Endothelial cell of umbilical vein (primary cell): ENCODE data around the gene SIX5. TPM values are rescaled to one million over a fixed set of nuclear protein-coding genes. Genes with fewer than 3 reads are reported as not detected.

ENCODE experiments used
- BruUV-seq: library from RNA; stranded (reverse); fragments of 400-500 nt; replicated peaks from 2 replicates; lab custom pipeline; 2021; lab: Mats Ljungman, UMichigan
- CTCF ChIA-PET: fragments of 300-600, 350-600 bp; sonication (Branson Sonifier 250); formaldehyde crosslinking; loops from one replicate; lab custom pipeline; 2021; ENCODE audit warnings: antibody characterized with exemption, inconsistent platforms; lab: Charles Lee
- POLR2A ChIA-PET: fragments of 300-600, 350-600 bp; sonication (Branson Sonifier 250); formaldehyde crosslinking; loops from one replicate; lab custom pipeline; 2021; ENCODE audit warnings: antibody characterized with exemption, inconsistent platforms; lab: Charles Lee
- DNase-seq: peaks from one replicate; pipeline ENCODE4 v3.0.0-alpha.2; 2011; ENCODE audit warnings: low read depth, low spot score
- FAIRE-seq: peaks from 2 replicates; lab custom pipeline; 2011; peaks lifted over from hg19 to GRCh38; lab: Jason Lieb, UNC
- H2AFZ ChIP-seq: 2 replicates; pipeline ENCODE4 v1.6.0; 2012; ENCODE audit warnings: low read depth, low read length, control low read depth, inconsistent platforms
- H3K27ac ChIP-seq: 2 replicates; pipeline ENCODE4 v1.5.1; 2011; ENCODE audit warnings: low read depth, mild to moderate bottlenecking, control low read depth, low read length, moderate library complexity; ENCODE audit not compliant: insufficient read depth
- H3K27me3 ChIP-seq, 2 experiments: 2 replicates each; pipeline versions ENCODE4 v1.6.0 to v1.6.1; 2011; ENCODE audit warnings: low read length in 2 of 2, mixed read lengths in 1 of 2; ENCODE audit not compliant: control insufficient read depth in 2 of 2, insufficient read depth in 2 of 2
- H3K36me3 ChIP-seq, 2 experiments: 2 replicates in 1 of 2; 3 replicates in 1 of 2; pipeline ENCODE4 v1.5.1; 2011; ENCODE audit warnings: low read length in 2 of 2, mild to moderate bottlenecking in 1 of 2, moderate library complexity in 1 of 2; ENCODE audit not compliant: control insufficient read depth in 2 of 2, insufficient read depth in 2 of 2; ENCODE audit errors: extremely low read depth in 1 of 2
- H3K4me1 ChIP-seq: 3 replicates; pipeline ENCODE4 v1.5.1; 2011; ENCODE audit warnings: mild to moderate bottlenecking, low read length; ENCODE audit not compliant: control insufficient read depth, insufficient read depth; ENCODE audit errors: extremely low read depth
- H3K4me2 ChIP-seq: 2 replicates; pipeline ENCODE4 v1.6.1; 2011; ENCODE audit warnings: low read length, control low read depth, mixed read lengths; ENCODE audit not compliant: insufficient read depth
- H3K4me3 ChIP-seq, 3 experiments: fragments of 200-600 bp in 1 of 3; sonication (generic), shearing (Covaris generic) in 1 of 3; replicated peaks in 1 of 3; 2 replicates each; pipeline ENCODE4 v1.5.1; 2011 to 2016; ENCODE audit warnings: control low read depth in 3 of 3, low read length in 3 of 3, mild to moderate bottlenecking in 2 of 3, inconsistent platforms in 1 of 3, low read depth in 1 of 3, moderate library complexity in 1 of 3; ENCODE audit not compliant: insufficient read depth in 1 of 3
- H3K79me2 ChIP-seq: 2 replicates; pipeline ENCODE4 v1.6.0; 2012; ENCODE audit warnings: low read length, inconsistent platforms; ENCODE audit not compliant: control insufficient read depth, insufficient read depth
- H3K9ac ChIP-seq: replicated peaks from 2 replicates; pipeline ENCODE3; 2011; ENCODE audit warnings: low read length, control low read depth; ENCODE audit not compliant: insufficient read depth; ENCODE audit errors: extremely low read depth
- H3K9me1 ChIP-seq: replicated peaks from 3 replicates; pipeline ENCODE4 v1.6.0; 2011; ENCODE audit warnings: mild to moderate bottlenecking, low read length; ENCODE audit not compliant: control insufficient read depth, insufficient read depth; ENCODE audit errors: extremely low read depth
- H3K9me3 ChIP-seq: replicated peaks from 2 replicates; pipeline ENCODE4 v1.5.1; 2012; ENCODE audit warnings: low read length, inconsistent platforms; ENCODE audit not compliant: control insufficient read depth, insufficient read depth
- H4K20me1 ChIP-seq: replicated peaks from 2 replicates; pipeline ENCODE3; 2011; ENCODE audit warnings: mild to moderate bottlenecking, low read length; ENCODE audit not compliant: control insufficient read depth, insufficient read depth; ENCODE audit errors: extremely low read depth
- CTCF ChIP-seq, 2 donors: IDR thresholded peaks; 1 replicate in 1 of 2; 2 replicates in 1 of 2; pipeline ENCODE4 v1.5.1; 2011; ENCODE audit warnings: low read length in 2 of 2, mild to moderate bottlenecking in 2 of 2, moderate library complexity in 2 of 2, control low read depth in 1 of 2, inconsistent platforms in 1 of 2, low read depth in 1 of 2; ENCODE audit not compliant: insufficient read depth in 1 of 2; ENCODE audit errors: extremely low read depth in 1 of 2
- EZH2 ChIP-seq: IDR thresholded peaks from 2 replicates; pipeline ENCODE4 v1.6.1; 2012; ENCODE audit warnings: borderline replicate concordance, low read depth, mild to moderate bottlenecking, moderate library complexity, low read length, inconsistent platforms; ENCODE audit not compliant: severe bottlenecking
- FOS ChIP-seq: IDR thresholded peaks from 2 replicates; pipeline ENCODE4 v1.6.1; 2011; ENCODE audit warnings: mild to moderate bottlenecking, low read length, moderate library complexity, borderline replicate concordance; ENCODE audit not compliant: insufficient read depth
- GATA2 ChIP-seq: IDR thresholded peaks from 2 replicates; pipeline ENCODE4 v1.7.0; 2011; ENCODE audit warnings: low read depth, mild to moderate bottlenecking, moderate library complexity, mixed read lengths, low read length; ENCODE audit not compliant: insufficient read length, insufficient read depth
- JUN ChIP-seq: IDR thresholded peaks from 2 replicates; pipeline ENCODE4 v1.6.1; 2011; ENCODE audit warnings: borderline replicate concordance, low read depth; ENCODE audit not compliant: insufficient read length, insufficient read depth
- MYC ChIP-seq: IDR thresholded peaks from one replicate; pipeline ENCODE4 v1.6.1; 2011; ENCODE audit warnings: mild to moderate bottlenecking, low read depth, low read length
- POLR2A ChIP-seq: IDR thresholded peaks from 2 replicates; pipeline ENCODE4 v1.6.1; 2012; ENCODE audit warnings: low read depth, mild to moderate bottlenecking, control low read depth, low read length
- POLR2AphosphoS5 ChIP-seq: IDR thresholded peaks from 2 replicates; pipeline ENCODE4 v1.6.1; 2012; ENCODE audit warnings: low read depth, mild to moderate bottlenecking, control low read depth, low read length, moderate library complexity; ENCODE audit not compliant: insufficient read depth
- dilution Hi-C: fragments of 300-500 bp; cut with MboI; formaldehyde crosslinking; loops from one replicate; pipeline ENCODE4 v1.15.0; 2019; ENCODE audit warnings: low sequenced_read_pairs; ENCODE audit not compliant: extremely low pct_ligation_motif_present
- intact Hi-C: fragments of 100-400 bp; cut with micrococcal nuclease; formaldehyde crosslinking; loops from one replicate; pipeline ENCODE4 v1.10.0; 2022
- polyA plus RNA-seq, 4 experiments: library from polyadenylated mRNA; depleted of rRNA in 3 of 4; stranded (reverse) in 3 of 4; unstranded in 1 of 4; fragments of >200 nt; gene quantifications; 2 replicates each; pipeline versions ENCODE4 v1.2.1 to v1.2.3, GENCODE V29; 2011 to 2012; ENCODE audit warnings: missing spikeins in 1 of 4
- total RNA-seq: library from RNA; stranded (reverse); gene quantifications from 2 replicates; pipeline ENCODE4 v1.2.3, GENCODE V29; 2021
- TF ChIP-seq, protein P1 (sequence below): IDR thresholded peaks from 2 replicates; pipeline ENCODE4 v1.6.1; 2011; ENCODE audit not compliant: insufficient read depth, insufficient read length

The SIX5 gene
- total and polyA plus RNA-seq, 2 donors (not counting 3 experiments of a cell fraction or from before 2014, with no cell fraction given) = 13.1 to 16.7 TPM

DNA sequence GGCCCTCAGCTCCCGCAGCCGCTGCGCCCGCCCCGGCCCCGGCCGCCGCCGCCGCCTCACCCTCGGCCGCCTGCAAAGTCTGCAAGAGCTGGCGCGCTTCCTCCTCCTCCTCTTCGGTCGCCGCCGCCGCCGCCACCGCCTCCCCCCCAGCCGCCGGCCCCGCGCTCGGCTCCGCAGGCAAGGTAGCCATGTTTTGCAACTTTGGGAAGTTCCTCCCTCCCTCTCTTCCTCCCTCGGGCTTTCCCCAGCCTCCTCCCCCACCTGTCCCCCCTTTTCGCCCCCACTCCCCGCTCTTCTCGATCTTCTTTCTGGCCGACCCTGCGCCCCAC lies 433 bp downstream of the SIX5 start:
- peaks cover 0 to 3% of the 10 kb centered on the region in 2 experiments for H3K36me3 ChIP-seq
- H3K9me3 ChIP-seq = no peaks in the 10 kb centered on the region
- no peak for DNase-seq
- H3K27ac ChIP-seq = peak overlapping the region; percentile 71
- dilution Hi-C loops (no loop called here), intact Hi-C loops (no loop called here)
- no peaks in the 10 kb centered on the region for H4K20me1 ChIP-seq
- peak overlapping the region; percentile 77 for H3K9ac ChIP-seq
- POLR2A ChIA-PET = interaction anchor here (0.8 to 2.4 kb wide), 6 partner anchors 11 to 283 kb away, joined by 3 to 24 read pairs (median 8); partner anchors contain the start of genes DMWD, FBXO46 and QPCTL
- FAIRE-seq = peak; percentile 12
- H3K4me3 ChIP-seq = peak overlapping the region; percentile 81 to 92 (median 82)
- H3K4me2 ChIP-seq = peak overlapping the region; percentile 90
- H3K4me1 ChIP-seq = peaks cover 14% of the 10 kb centered on the region
- H3K9me1 ChIP-seq = no peaks in the 10 kb centered on the region
- H3K27me3 ChIP-seq = no peaks in the 10 kb centered on the region
- H2AFZ ChIP-seq = peak overlapping the region; percentile 66
- no peak for TF ChIP-seq EZH2
- TF ChIP-seq JUN = no peak
- no peak for TF ChIP-seq MYC
- no peak for TF ChIP-seq CTCF (IDR thresholded peaks at IDR 0.05; ENCODE audit: extremely low read depth in 1 of 2, insufficient read depth in 1 of 2, low read depth in 1 of 2, low read length in 2 of 2)
- TF ChIP-seq POLR2AphosphoS5 = no peak
- no peak for TF ChIP-seq GATA2
- no peak for TF ChIP-seq POLR2A
- TF ChIP-seq, protein P1, sequence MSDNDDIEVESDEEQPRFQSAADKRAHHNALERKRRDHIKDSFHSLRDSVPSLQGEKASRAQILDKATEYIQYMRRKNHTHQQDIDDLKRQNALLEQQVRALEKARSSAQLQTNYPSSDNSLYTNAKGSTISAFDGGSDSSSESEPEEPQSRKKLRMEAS = no peak
- no peak for TF ChIP-seq FOS
- H3K79me2 ChIP-seq = peaks cover 2% of the 10 kb centered on the region
- CTCF ChIA-PET = interaction anchor here (1.1 to 6.7 kb wide), 10 partner anchors 10 to 299 kb away, joined by 3 to 125 read pairs (median 22); partner anchors contain the start of genes DMPK, FBXO46, QPCTL and SNRPD2
- BruUV-seq = no TSS peak
